Measurements from ENCODE around the gene FBXL15.

Gene FBXL15

DNA sequence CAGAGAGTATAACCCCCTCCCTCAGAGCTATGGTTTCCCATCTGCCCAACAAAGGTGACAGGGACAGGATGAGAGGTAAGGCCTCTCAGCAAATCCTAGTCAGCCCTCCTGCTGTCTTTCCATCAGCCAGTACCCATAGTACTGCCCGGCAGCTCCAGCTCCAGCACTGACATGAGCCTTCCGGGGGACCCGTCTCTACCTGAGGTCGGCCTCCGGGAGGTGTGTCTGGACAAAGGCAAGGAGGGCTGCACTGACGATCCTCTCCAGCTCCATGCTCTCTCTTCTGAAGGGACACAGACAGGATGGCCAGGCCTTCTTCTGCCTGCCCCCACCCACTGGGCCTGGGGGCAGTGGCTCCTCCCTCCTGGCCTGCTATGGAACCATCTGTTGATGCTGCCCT, 4.3 kb downstream of the FBXL15 start:
- H2BK15ac ChIP-seq (replicated peaks; ENCODE audit: low read depth): no peak overlapping the region
- no peak overlapping the region for H4K8ac ChIP-seq (ENCODE audit: low read depth, low read length)
- H2BK120ac ChIP-seq (ENCODE audit: low read depth, low read length): no peak overlapping the region
- no peak overlapping the region for H3K4me2 ChIP-seq (ENCODE audit: low read length)
- H3K27ac ChIP-seq (ENCODE audit: low read depth, low read length): no peak overlapping the region
- H2BK5ac ChIP-seq (ENCODE audit: low read length): no peak overlapping the region
- no peak overlapping the region for H3K9ac ChIP-seq (ENCODE audit: low read length)
- no peaks in the 10 kb centered on the region for H3K79me1 ChIP-seq (ENCODE audit: low read length)
- H3K18ac ChIP-seq (ENCODE audit: low read length): no peak overlapping the region
- H3K56ac ChIP-seq (ENCODE audit: low read length): no peak overlapping the region
- H3K4ac ChIP-seq (ENCODE audit: low read depth, low read length): no peak overlapping the region
- H3K79me2 ChIP-seq (ENCODE audit: control insufficient read depth, insufficient read depth, low read length): no peaks in the 10 kb centered on the region
- H3K4me3 ChIP-seq (ENCODE audit: low read length): no peak overlapping the region
- peaks cover 5% of the 10 kb centered on the region for H3K4me1 ChIP-seq (ENCODE audit: control insufficient read depth, low read depth, low read length)
- H3K23ac ChIP-seq (ENCODE audit: low read length): no peak overlapping the region
- no peaks in the 10 kb centered on the region for H3K27me3 ChIP-seq (ENCODE audit: insufficient read depth, low read length, poor library complexity)
- no peak overlapping the region for H2AK5ac ChIP-seq (ENCODE audit: low read length)
- H4K5ac ChIP-seq (ENCODE audit: low read length): no peak overlapping the region
- no CpG with 5 or more reads among the region's 6 CpGs for WGBS (ENCODE audit: extremely low coverage, insufficient coverage, low lambda C conversion rate)
- H3K36me3 ChIP-seq (ENCODE audit: control insufficient read depth, insufficient read depth, low read length): no peaks in the 10 kb centered on the region
- DNase-seq: no peak

DNA sequence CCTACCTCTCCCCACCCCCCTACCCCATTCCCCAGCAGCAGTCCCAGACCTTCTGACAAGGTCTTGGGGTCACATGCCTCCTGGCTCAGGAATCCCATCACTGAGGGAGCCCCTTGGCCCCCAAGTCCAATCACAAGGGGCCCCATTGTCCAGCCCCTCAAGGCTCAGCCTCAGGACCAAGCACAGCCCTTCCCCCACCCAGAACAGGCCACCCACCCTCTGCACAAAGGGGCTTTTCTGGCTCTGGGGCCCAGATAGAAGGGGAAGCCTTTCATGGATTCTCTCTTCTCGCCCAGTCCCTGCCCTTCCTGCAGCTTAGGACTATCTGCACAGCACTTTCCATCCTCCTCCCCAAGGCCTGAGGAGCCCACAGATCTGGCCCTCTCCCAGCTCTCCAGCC, 4.8 kb downstream of the FBXL15 start:
- H2BK5ac ChIP-seq (ENCODE audit: low read length): no peak overlapping the region
- H3K9ac ChIP-seq (ENCODE audit: low read length): no peak overlapping the region
- no peak overlapping the region for H4K5ac ChIP-seq (ENCODE audit: low read length)
- no peaks in the 10 kb centered on the region for H3K36me3 ChIP-seq (ENCODE audit: control insufficient read depth, insufficient read depth, low read length)
- H2BK120ac ChIP-seq (ENCODE audit: low read depth, low read length): no peak overlapping the region
- no peak overlapping the region for H3K4me2 ChIP-seq (ENCODE audit: low read length)
- H3K27ac ChIP-seq (ENCODE audit: low read depth, low read length): no peak overlapping the region
- H3K4me1 ChIP-seq (ENCODE audit: control insufficient read depth, low read depth, low read length): peaks cover 5% of the 10 kb centered on the region
- no peak for DNase-seq
- H3K4me3 ChIP-seq (ENCODE audit: low read length): no peak overlapping the region
- no peak overlapping the region for H3K56ac ChIP-seq (ENCODE audit: low read length)
- no peak overlapping the region for H2BK15ac ChIP-seq (replicated peaks; ENCODE audit: low read depth)
- H3K23ac ChIP-seq (ENCODE audit: low read length): no peak overlapping the region
- no peak overlapping the region for H3K18ac ChIP-seq (ENCODE audit: low read length)
- H4K8ac ChIP-seq (ENCODE audit: low read depth, low read length): no peak overlapping the region
- H3K79me1 ChIP-seq (ENCODE audit: low read length): no peaks in the 10 kb centered on the region
- no peaks in the 10 kb centered on the region for H3K27me3 ChIP-seq (ENCODE audit: insufficient read depth, low read length, poor library complexity)
- H3K4ac ChIP-seq (ENCODE audit: low read depth, low read length): no peak overlapping the region
- H3K79me2 ChIP-seq (ENCODE audit: control insufficient read depth, insufficient read depth, low read length): no peaks in the 10 kb centered on the region
- no CpG with 5 or more reads among the region's 1 CpG for WGBS (ENCODE audit: extremely low coverage, insufficient coverage, low lambda C conversion rate)
- no peak overlapping the region for H2AK5ac ChIP-seq (ENCODE audit: low read length)

DNA sequence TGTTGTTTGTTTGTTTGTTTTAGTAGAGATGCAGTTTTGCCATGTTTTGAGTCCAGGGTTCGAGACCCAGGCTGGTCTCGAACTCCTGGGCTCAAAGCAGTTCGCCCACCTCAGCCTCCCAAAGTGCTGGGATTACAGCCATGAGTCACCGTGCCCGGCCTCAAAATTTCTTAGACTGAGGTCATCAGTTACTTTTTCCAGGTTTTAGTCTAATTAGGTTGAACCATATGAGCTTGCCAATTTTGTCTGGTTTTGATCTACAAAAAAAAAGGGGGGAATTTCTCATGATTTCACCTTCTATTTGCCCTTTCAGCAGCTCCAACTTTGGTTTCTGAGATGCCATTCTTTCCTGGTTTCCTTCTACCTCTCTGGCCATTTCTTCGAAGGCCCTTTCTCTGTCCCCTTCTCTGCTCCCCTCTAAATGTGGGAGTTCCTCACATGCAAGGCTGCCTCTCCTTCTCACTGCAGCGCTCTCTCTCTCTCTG, 6.2 kb downstream of the FBXL15 start:
- Histone ChIP-seq H3K56ac (ENCODE audit: low read length) (no peak overlapping the region), H4K8ac (ENCODE audit: low read depth, low read length) (no peak overlapping the region), H3K27me3 (ENCODE audit: insufficient read depth, low read length, poor library complexity) (no peaks in the 10 kb centered on the region), H3K79me2 (ENCODE audit: control insufficient read depth, insufficient read depth, low read length) (no peaks in the 10 kb centered on the region), H3K27ac (ENCODE audit: low read depth, low read length) (no peak overlapping the region), H2BK15ac (replicated peaks; ENCODE audit: low read depth) (no peak overlapping the region), H3K9ac (ENCODE audit: low read length) (no peak overlapping the region), H2BK5ac (ENCODE audit: low read length) (no peak overlapping the region), H3K36me3 (ENCODE audit: control insufficient read depth, insufficient read depth, low read length) (no peaks in the 10 kb centered on the region), H4K5ac (ENCODE audit: low read length) (no peak overlapping the region), H3K18ac (ENCODE audit: low read length) (no peak overlapping the region), H3K79me1 (ENCODE audit: low read length) (peaks cover 3% of the 10 kb centered on the region), H3K4ac (ENCODE audit: low read depth, low read length) (no peak overlapping the region), H2BK120ac (ENCODE audit: low read depth, low read length) (no peak overlapping the region), H3K4me1 (ENCODE audit: control insufficient read depth, low read depth, low read length) (peaks cover 5% of the 10 kb centered on the region), H3K23ac (ENCODE audit: low read length) (no peak overlapping the region), H3K4me3 (ENCODE audit: low read length) (no peak overlapping the region), H2AK5ac (ENCODE audit: low read length) (no peak overlapping the region), H3K4me2 (ENCODE audit: low read length) (no peak overlapping the region)
- no peak for DNase-seq
- WGBS (ENCODE audit: extremely low coverage, insufficient coverage, low lambda C conversion rate): no CpG with 5 or more reads among the region's 7 CpGs

DNA sequence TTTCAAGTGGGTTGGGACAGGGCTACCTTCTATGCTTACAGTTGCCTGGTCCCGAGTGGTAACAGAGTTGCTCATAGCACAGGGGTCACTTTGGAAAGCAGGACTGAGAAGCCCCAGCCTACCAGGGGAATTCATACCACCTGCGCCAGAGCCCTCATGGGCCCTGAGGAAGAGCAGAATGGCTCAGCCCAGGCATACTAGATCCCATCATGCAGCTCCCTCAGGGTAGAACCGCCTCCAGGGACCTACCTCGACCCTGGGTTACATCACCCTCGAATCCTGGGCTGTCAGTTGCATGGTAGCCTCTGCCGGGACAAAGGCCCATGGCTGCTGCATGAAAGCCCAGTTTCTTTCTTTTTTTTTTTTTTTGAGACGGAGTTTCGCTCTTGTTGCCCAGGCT, 8.8 kb downstream of the FBXL15 start:
- DNase-seq: no peak
- no peak overlapping the region for H3K9ac ChIP-seq (ENCODE audit: low read length)
- WGBS (ENCODE audit: extremely low coverage, insufficient coverage, low lambda C conversion rate): no CpG with 5 or more reads among the region's 8 CpGs

DNA sequence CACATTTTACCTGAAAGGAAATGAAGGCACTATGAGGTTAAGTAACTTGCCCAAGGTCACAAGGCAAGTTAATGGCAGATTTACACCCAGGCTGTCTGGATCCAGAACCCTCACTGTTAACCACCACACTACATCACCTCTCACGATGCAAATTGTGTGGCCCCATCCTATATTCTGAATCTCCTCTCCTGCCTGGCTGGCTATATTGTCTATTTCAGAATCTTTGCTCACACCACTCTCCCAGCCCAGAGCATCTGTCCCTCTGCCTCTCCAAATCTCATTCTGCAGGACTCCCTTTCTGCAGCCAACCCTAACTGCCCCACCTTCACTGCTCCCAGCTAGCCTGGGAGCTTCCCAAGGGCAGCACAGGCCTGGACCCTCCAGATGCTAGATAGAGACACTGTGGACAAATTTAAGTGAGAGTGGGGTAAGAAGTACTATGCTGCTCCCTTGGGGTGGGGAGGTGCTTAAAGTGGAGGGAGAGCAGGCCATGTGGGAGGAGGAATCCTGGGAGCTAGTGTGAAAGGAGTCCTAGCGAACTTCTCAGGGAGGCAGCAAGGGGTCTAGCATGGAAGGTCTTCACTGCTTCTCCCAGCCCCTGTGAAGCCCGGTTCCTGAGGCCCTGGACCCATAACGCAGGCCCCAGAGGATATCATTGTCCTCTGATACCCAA, 11.0 kb downstream of the FBXL15 start:
- Histone ChIP-seq H3K4me1 (ENCODE audit: control insufficient read depth, low read depth, low read length) (peaks cover 3% of the 10 kb centered on the region), H2BK15ac (replicated peaks; ENCODE audit: low read depth) (no peak overlapping the region), H3K4me2 (ENCODE audit: low read length) (peak overlapping the region; percentile 68), H3K9ac (ENCODE audit: low read length) (peak overlapping the region; percentile 80), H3K4me3 (ENCODE audit: low read length) (peak overlapping the region; percentile 51), H3K27me3 (ENCODE audit: insufficient read depth, low read length, poor library complexity) (no peaks in the 10 kb centered on the region), H3K18ac (ENCODE audit: low read length) (peak overlapping the region; percentile 51), H3K36me3 (ENCODE audit: control insufficient read depth, insufficient read depth, low read length) (no peaks in the 10 kb centered on the region), H2BK5ac (ENCODE audit: low read length) (no peak overlapping the region), H2AK5ac (ENCODE audit: low read length) (peak overlapping the region; percentile 31), H3K79me1 (ENCODE audit: low read length) (peaks cover 3% of the 10 kb centered on the region), H3K4ac (ENCODE audit: low read depth, low read length) (peak overlapping the region; percentile 49), H3K23ac (ENCODE audit: low read length) (no peak overlapping the region), H3K56ac (ENCODE audit: low read length) (peak overlapping the region; percentile 90), H4K5ac (ENCODE audit: low read length) (no peak overlapping the region), H3K27ac (ENCODE audit: low read depth, low read length) (no peak overlapping the region), H4K8ac (ENCODE audit: low read depth, low read length) (no peak overlapping the region), H3K79me2 (ENCODE audit: control insufficient read depth, insufficient read depth, low read length) (no peaks in the 10 kb centered on the region), H2BK120ac (ENCODE audit: low read depth, low read length) (no peak overlapping the region)
- WGBS (ENCODE audit: extremely low coverage, insufficient coverage, low lambda C conversion rate): no CpG with 5 or more reads among the region's 4 CpGs
- DNase-seq: peak; percentile 55

More for the DNA sequence above, 8.8 kb downstream of the FBXL15 start:
- no peak overlapping the region for H2BK15ac ChIP-seq (replicated peaks; ENCODE audit: low read depth)
- H2BK120ac ChIP-seq (ENCODE audit: low read depth, low read length): no peak overlapping the region
- H3K79me2 ChIP-seq (ENCODE audit: control insufficient read depth, insufficient read depth, low read length): no peaks in the 10 kb centered on the region
- no peak overlapping the region for H3K4me2 ChIP-seq (ENCODE audit: low read length)
- H3K36me3 ChIP-seq (ENCODE audit: control insufficient read depth, insufficient read depth, low read length): no peaks in the 10 kb centered on the region
- no peak overlapping the region for H3K4ac ChIP-seq (ENCODE audit: low read depth, low read length)
- H3K56ac ChIP-seq (ENCODE audit: low read length): no peak overlapping the region
- no peak overlapping the region for H3K4me3 ChIP-seq (ENCODE audit: low read length)
- no peaks in the 10 kb centered on the region for H3K27me3 ChIP-seq (ENCODE audit: insufficient read depth, low read length, poor library complexity)
- no peaks in the 10 kb centered on the region for H3K4me1 ChIP-seq (ENCODE audit: control insufficient read depth, low read depth, low read length)
- no peak overlapping the region for H3K23ac ChIP-seq (ENCODE audit: low read length)
- no peak overlapping the region for H4K5ac ChIP-seq (ENCODE audit: low read length)
- H2BK5ac ChIP-seq (ENCODE audit: low read length): no peak overlapping the region
- peaks cover 3% of the 10 kb centered on the region for H3K79me1 ChIP-seq (ENCODE audit: low read length)
- H3K27ac ChIP-seq (ENCODE audit: low read depth, low read length): no peak overlapping the region
- H4K8ac ChIP-seq (ENCODE audit: low read depth, low read length): no peak overlapping the region
- no peak overlapping the region for H3K18ac ChIP-seq (ENCODE audit: low read length)
- H2AK5ac ChIP-seq (ENCODE audit: low read length): no peak overlapping the region
